H1 (cell line): ENCODE measurements around the gene MYO7B. TPM values are rescaled to one million over a fixed set of nuclear protein-coding genes. Genes with fewer than 3 reads are reported as not detected.

Experiments used
- EP300 ChIP-seq, 2 experiments: IDR thresholded peaks; 1 replicate in 1 of 2; 2 replicates in 1 of 2; pipeline ENCODE4 v1.6.1; 2011 to 2012; ENCODE audit warnings: low read depth in 2 of 2, low read length in 2 of 2, mild to moderate bottlenecking in 2 of 2, borderline replicate concordance in 1 of 2, inconsistent platforms in 1 of 2, moderate library complexity in 1 of 2
- KDM4A ChIP-seq: IDR thresholded peaks from one replicate; pipeline ENCODE4 v1.7.1; 2012; ENCODE audit warnings: low read depth, mild to moderate bottlenecking, moderate library complexity, low read length, inconsistent platforms; ENCODE audit not compliant: severe bottlenecking
- NANOG ChIP-seq: IDR thresholded peaks from 2 replicates; pipeline ENCODE4 v1.6.1; 2011; ENCODE audit warnings: low read length, low read depth, mild to moderate bottlenecking, inconsistent platforms; ENCODE audit not compliant: insufficient read depth, poor library complexity, severe bottlenecking
- TBP ChIP-seq: IDR thresholded peaks from 2 replicates; pipeline ENCODE4 v1.6.1; 2011; ENCODE audit warnings: low read depth, low read length, improper control_type of control experiment
- polyA plus RNA-seq, 7 experiments: library from polyadenylated mRNA; depleted of rRNA in 3 of 7; stranded (reverse) in 5 of 7; unstranded in 2 of 7; fragments of >200 nt in 5 of 7; fragments of 200-250 nt in 2 of 7; gene quantifications; 1 replicate in 5 of 7; 2 replicates in 1 of 7; 4 replicates in 1 of 7; pipeline versions ENCODE4 v1.2.1 to v1.2.3, GENCODE V29; 2011 to 2013; ENCODE audit warnings: missing spikeins in 2 of 7, mixed read lengths in 2 of 7
- total RNA-seq: library from RNA; stranded (reverse); fragmentation: NEBNext Ultra II Directional; extraction: Animal tissue kit (Norgen Biotek cat#: 25700); gene quantifications from 2 replicates; pipeline ENCODE4 v1.2.1, GENCODE V29; 2021

MYO7B gene
- total and polyA plus RNA-seq, 2 of the 8 experiments (the other 6 are each of a cell fraction or from before 2014, with no cell fraction given) = not detected

GRCh38 chr2:127685410-127686080, 150.1 kb downstream of the MYO7B start (continued):
- TF ChIP-seq NANOG (no peak), EP300 (IDR thresholded peaks at IDR 0.05; ENCODE audit: borderline replicate concordance in 1 of 2, low read depth in 2 of 2, low read length in 2 of 2) (no peak), KDM4A (no peak), TBP (no peak)

Other genes starting within 250 kb of the MYO7B start
- gene ERCC3, start 241.5 kb upstream of the MYO7B start, total RNA-seq = 48.9 and 52.3 TPM in 2 replicates
- 41.8 and 44.8 TPM in 2 replicates for gene ERCC3, start 241.5 kb upstream of the MYO7B start, polyA plus RNA-seq (2011; rRNA removed)
- gene MAP3K2, start 147.7 kb upstream of the MYO7B start, total RNA-seq = 23.2 and 24.2 TPM in 2 replicates
- gene MAP3K2, start 147.7 kb upstream of the MYO7B start, polyA plus RNA-seq (2011; rRNA removed) = 2.0 and 2.3 TPM in 2 replicates
- 1.5 and 1.7 TPM in 2 replicates for gene PROC, start 117.3 kb upstream of the MYO7B start, total RNA-seq
- gene PROC, start 117.3 kb upstream of the MYO7B start, polyA plus RNA-seq (2011; rRNA removed) = 1.6 and 2.2 TPM in 2 replicates
- 64.7 and 64.8 TPM in 2 replicates for gene IWS1, start 9.2 kb upstream of the MYO7B start, total RNA-seq
- 15.9 and 18.4 TPM in 2 replicates for gene IWS1, start 9.2 kb upstream of the MYO7B start, polyA plus RNA-seq (2011; rRNA removed)
- not detected in 2 replicates for gene GPR17, start 110.5 kb downstream of the MYO7B start, total RNA-seq
- gene GPR17, start 110.5 kb downstream of the MYO7B start, polyA plus RNA-seq (2011; rRNA removed) = 0.03 TPM in 2 replicates
- gene LIMS2, start 139.8 kb downstream of the MYO7B start, total RNA-seq = 4.8 and 4.9 TPM in 2 replicates
- gene LIMS2, start 139.8 kb downstream of the MYO7B start, polyA plus RNA-seq (2011; rRNA removed) = 3.3 and 5.1 TPM in 2 replicates
- gene SFT2D3, start 165.8 kb downstream of the MYO7B start, total RNA-seq = 7.1 and 7.3 TPM in 2 replicates
- 7.3 and 10.3 TPM in 2 replicates for gene SFT2D3, start 165.8 kb downstream of the MYO7B start, polyA plus RNA-seq (2011; rRNA removed)